IPS DF 6.9 (cell line): Measurements from ENCODE around the gene ILKAP.

Experiments used
- DNase-seq: peaks from one replicate; pipeline ENCODE4 v3.0.0-alpha.2; 2013; ENCODE audit warnings: low read depth, low spot score
- H3K27ac ChIP-seq: one replicate; pipeline ENCODE4 v1.5.1; 2013; ENCODE audit warnings: low read length, control low read depth
- H3K27me3 ChIP-seq: 2 replicates; pipeline ENCODE4 v1.6.1; 2013; ENCODE audit warnings: mild to moderate bottlenecking, low read length; ENCODE audit not compliant: control insufficient read depth, insufficient read depth
- H3K36me3 ChIP-seq: 2 replicates; pipeline ENCODE4 v1.6.1; 2013; ENCODE audit warnings: low read length; ENCODE audit not compliant: control insufficient read depth, insufficient read depth
- H3K4me1 ChIP-seq: 2 replicates; pipeline ENCODE4 v1.6.1; 2013; ENCODE audit warnings: low read length; ENCODE audit not compliant: control insufficient read depth, insufficient read depth
- H3K4me3 ChIP-seq: 2 replicates; pipeline ENCODE4 v1.5.1; 2013; ENCODE audit warnings: mild to moderate bottlenecking, low read length
- H3K9me3 ChIP-seq: 2 replicates; pipeline ENCODE4 v1.6.1; 2013; ENCODE audit warnings: low read length, inconsistent platforms; ENCODE audit not compliant: control insufficient read depth, insufficient read depth
- WGBS: extraction: QIAGEN DNeasy Blood & Tissue Kit; methylation state at CpG from one replicate; pipeline ENCODE4 v1.1.7; 2013; ENCODE audit warnings: mixed read lengths, missing lambda C conversion rate; ENCODE audit not compliant: insufficient read length, insufficient coverage; 5-methylcytosine and 5-hydroxymethylcytosine counted together

ILKAP gene

DNA sequence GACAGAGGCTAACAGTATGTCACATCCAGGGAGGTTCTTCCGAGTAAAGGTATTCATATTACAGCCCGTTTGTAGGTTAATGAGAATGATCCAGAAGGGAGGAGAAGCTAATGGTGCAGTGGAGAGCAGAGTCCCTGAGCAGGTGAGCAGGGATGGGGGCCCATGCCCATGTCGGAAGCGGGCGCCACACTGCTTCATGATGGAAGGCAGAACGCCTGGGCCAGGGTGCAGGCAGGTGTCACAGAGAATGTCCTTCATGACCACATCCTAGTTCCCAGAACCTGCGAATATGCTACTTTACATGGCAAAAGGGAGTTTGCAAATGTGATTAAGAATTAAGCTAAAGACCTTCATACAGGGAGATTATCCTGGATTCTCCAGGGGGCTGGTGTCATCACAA, 32.4 kb upstream of the ILKAP start:
- Histone ChIP-seq H3K9me3 (no peaks in the 10 kb centered on the region), H3K27ac (no peak overlapping the region), H3K27me3 (peaks cover 12% of the 10 kb centered on the region; the same call in 1 of the 2 replicates), H3K4me1 (peaks cover 1% of the 10 kb centered on the region), H3K4me3 (no peak overlapping the region), H3K36me3 (no peaks in the 10 kb centered on the region)
- no CpG with 5 or more reads among the region's 7 CpGs for WGBS
- DNase-seq = no peak

DNA sequence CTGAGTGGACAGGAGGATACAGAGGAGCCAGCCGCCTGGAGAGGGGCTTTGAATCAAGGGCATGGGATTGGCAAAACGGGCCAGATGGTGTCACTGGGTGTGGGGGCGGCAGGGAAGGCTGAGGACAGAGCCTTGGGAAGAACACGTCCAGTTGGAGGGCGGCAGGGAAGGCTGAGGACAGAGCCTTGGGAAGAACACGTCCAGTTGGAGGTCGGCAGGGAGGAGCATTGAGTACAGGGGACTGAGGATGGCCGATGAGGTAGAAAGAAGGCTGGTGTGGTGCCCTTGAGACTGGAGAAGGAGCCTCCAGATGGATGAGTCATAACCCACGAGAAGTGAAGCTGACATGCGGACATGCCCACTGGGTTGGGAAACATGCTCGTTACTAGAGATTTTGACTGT, 31.8 kb upstream of the ILKAP start:
- peaks cover 2% of the 10 kb centered on the region for H3K4me1 ChIP-seq
- H3K27me3 ChIP-seq = peaks cover 17% of the 10 kb centered on the region; the same call in 1 of the 2 replicates
- no peak for DNase-seq
- H3K4me3 ChIP-seq = no peak overlapping the region
- WGBS = no CpG with 5 or more reads among the region's 11 CpGs
- no peaks in the 10 kb centered on the region for H3K9me3 ChIP-seq
- H3K27ac ChIP-seq = no peak overlapping the region
- no peaks in the 10 kb centered on the region for H3K36me3 ChIP-seq

GRCh38 chr2:238233625-238234024, 30.1 kb upstream of the ILKAP start:
- H3K36me3 ChIP-seq = no peaks in the 10 kb centered on the region
- H3K4me1 ChIP-seq = peaks cover 2% of the 10 kb centered on the region; the same call in 1 of the 2 replicates
- H3K9me3 ChIP-seq = no peaks in the 10 kb centered on the region
- H3K27ac ChIP-seq = no peak overlapping the region
- no peak overlapping the region for H3K4me3 ChIP-seq
- WGBS = no CpG with 5 or more reads among the region's 12 CpGs
- no peak for DNase-seq
- peaks cover 17% of the 10 kb centered on the region; the same call in 1 of the 2 replicates for H3K27me3 ChIP-seq

DNA sequence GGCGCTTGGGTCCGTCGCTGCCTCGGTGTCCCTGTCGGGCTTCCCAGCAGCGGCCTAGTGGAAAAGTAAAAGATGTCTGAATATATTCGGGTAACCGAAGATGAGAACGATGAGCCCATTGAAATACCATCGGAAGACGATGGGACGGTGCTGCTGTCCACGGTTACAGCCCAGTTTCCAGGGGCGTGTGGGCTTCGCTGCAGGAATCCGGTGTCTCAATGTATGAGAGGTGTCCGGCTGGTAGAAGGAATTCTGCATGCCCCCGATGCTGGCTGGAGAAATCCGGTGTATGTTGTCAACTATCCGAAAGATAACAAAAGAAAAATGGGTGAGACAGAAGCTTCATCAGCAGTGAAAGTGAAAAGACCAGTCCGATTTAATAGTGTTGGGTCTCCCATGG, 28.3 kb upstream of the ILKAP start:
- no peak for DNase-seq
- Histone ChIP-seq H3K4me1 (peaks cover 2% of the 10 kb centered on the region; the same call in 1 of the 2 replicates), H3K27ac (no peak overlapping the region), H3K36me3 (no peaks in the 10 kb centered on the region), H3K27me3 (peaks cover 10% of the 10 kb centered on the region; the same call in 1 of the 2 replicates), H3K9me3 (no peaks in the 10 kb centered on the region), H3K4me3 (no peak overlapping the region)
- WGBS = no CpG with 5 or more reads among the region's 21 CpGs

DNA sequence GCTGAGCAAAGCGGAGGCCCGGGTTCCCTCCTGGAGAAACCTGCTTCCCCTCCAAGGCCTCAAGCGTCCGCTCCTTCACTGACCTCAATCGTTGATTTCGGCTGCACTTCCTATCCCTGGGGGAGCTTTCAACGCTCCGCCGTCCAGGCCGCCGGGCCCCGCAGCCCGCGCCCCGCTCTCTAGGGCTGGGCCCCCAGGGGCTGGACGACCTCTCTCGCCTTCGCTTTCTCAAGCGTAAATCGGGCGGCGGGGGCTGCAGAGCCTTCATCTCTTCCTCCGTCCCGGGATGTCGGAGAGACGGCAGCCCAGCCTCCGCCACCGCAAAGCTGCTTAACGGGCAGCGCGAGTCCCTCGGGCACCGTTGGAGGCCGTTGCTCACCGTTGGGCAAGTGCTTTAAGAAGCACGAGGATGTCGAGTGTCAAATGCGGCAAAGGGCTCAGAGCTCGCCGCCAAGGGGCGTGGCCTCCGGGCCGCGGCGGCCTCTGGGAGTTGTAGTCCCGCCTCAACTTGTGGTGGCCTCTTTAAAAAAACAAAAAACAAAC, 27.8 kb upstream of the ILKAP start:
- Histone ChIP-seq H3K27me3 (peaks cover 10% of the 10 kb centered on the region; the same call in 1 of the 2 replicates), H3K9me3 (no peaks in the 10 kb centered on the region), H3K4me1 (peaks cover 2% of the 10 kb centered on the region; the same call in 1 of the 2 replicates), H3K27ac (no peak overlapping the region), H3K4me3 (peak overlapping the region; percentile 34), H3K36me3 (no peaks in the 10 kb centered on the region)
- no peak for DNase-seq
- no CpG with 5 or more reads among the region's 46 CpGs for WGBS

GRCh38 chr2:238230699-238231098, 27.2 kb upstream of the ILKAP start:
- Histone ChIP-seq H3K9me3 (no peaks in the 10 kb centered on the region), H3K4me3 (peak overlapping the region; percentile 34; the same call in 1 of the 2 replicates), H3K27ac (no peak overlapping the region), H3K4me1 (peaks cover 2% of the 10 kb centered on the region; the same call in 1 of the 2 replicates), H3K36me3 (no peaks in the 10 kb centered on the region), H3K27me3 (peaks cover 10% of the 10 kb centered on the region; the same call in 1 of the 2 replicates)
- WGBS = no CpG with 5 or more reads among the region's 5 CpGs
- no peak for DNase-seq

GRCh38 chr2:238228700-238229099, 25.2 kb upstream of the ILKAP start:
- Histone ChIP-seq H3K36me3 (no peaks in the 10 kb centered on the region), H3K4me1 (peaks cover 2% of the 10 kb centered on the region; the same call in 1 of the 2 replicates), H3K4me3 (no peak overlapping the region), H3K27ac (no peak overlapping the region), H3K27me3 (peaks cover 7% of the 10 kb centered on the region; the same call in 1 of the 2 replicates), H3K9me3 (no peaks in the 10 kb centered on the region)
- no peak for DNase-seq
- WGBS = no CpG with 5 or more reads among the region's 4 CpGs

DNA sequence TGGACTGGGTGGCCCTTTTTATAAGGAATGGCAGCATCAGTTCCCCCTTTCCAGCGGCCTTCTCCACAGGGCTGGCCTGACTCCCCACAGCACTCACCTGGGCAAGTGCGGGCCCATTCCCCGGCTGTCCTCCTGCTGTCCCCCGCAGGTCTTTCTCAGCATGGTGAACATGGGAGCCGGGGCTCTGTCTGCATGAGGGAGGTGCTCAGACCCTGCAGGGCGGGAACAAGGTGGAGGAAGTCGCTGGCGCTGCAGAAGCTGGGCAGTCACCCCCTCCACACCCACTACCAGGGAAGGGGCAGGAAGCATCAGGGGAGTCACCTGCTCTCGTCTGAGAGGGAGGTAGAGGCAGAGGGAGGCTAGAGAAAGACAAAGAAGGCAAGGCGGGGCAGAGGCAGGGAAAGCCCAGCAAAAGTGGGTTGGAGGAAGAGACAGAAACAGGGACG, 24.1 kb upstream of the ILKAP start:
- H3K36me3 ChIP-seq = no peaks in the 10 kb centered on the region
- DNase-seq = no peak
- WGBS = no CpG with 5 or more reads among the region's 11 CpGs
- H3K27ac ChIP-seq = no peak overlapping the region
- H3K9me3 ChIP-seq = no peaks in the 10 kb centered on the region
- H3K27me3 ChIP-seq = peaks cover 7% of the 10 kb centered on the region; the same call in 1 of the 2 replicates
- H3K4me1 ChIP-seq = peaks cover 2% of the 10 kb centered on the region; the same call in 1 of the 2 replicates
- no peak overlapping the region for H3K4me3 ChIP-seq

DNA sequence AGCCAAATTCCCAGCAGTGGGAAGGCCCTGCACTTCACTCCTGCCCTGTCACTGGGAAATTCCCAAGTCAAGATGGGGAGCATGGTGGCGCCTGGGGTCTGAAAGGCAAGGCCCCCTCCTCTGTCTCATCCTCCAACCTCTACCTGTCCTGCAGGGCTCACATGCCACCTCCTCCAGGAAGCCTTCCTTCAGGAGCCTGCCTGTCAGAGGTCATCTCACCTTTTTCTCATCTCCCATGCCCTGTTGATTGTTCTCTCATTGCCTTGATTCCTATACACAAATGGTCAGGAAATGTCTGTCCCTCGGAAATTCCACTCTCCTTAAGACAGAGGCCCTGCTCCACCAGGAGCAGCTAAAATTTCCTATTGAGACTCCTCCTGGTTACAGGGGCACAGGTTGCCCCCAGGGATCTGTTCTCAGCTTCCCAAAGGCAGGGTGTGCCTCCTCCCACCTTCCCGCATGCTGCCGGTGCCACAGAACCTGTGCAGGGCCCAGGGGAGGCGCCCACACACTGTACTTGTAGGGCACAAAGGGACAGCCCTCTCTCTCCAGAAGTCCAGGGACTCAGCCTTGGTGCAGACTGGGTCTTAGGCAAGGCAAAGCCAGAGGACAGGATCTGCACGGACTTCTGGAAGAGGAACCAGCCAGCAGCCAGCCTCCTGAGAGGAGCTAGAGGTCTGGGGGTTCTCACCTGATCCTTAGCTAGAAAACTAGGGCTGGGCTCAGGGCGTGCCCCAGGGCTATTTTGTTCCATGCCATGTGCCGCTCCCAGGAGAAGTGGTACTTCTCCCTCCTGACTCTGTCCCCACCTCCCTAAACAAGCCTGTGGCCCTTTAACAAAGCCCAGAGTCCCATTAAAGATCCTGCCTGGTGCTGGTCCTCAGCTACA, 23.4 kb upstream of the ILKAP start:
- Histone ChIP-seq H3K4me3 (no peak overlapping the region), H3K4me1 (peaks cover 2% of the 10 kb centered on the region; the same call in 1 of the 2 replicates), H3K9me3 (no peaks in the 10 kb centered on the region), H3K27me3 (peaks cover 7% of the 10 kb centered on the region; the same call in 1 of the 2 replicates), H3K27ac (no peak overlapping the region), H3K36me3 (no peaks in the 10 kb centered on the region)
- WGBS = no CpG with 5 or more reads among the region's 8 CpGs
- DNase-seq = no peak

GRCh38 chr2:238225911-238226697, 22.6 kb upstream of the ILKAP start:
- DNase-seq = no peak
- no peak overlapping the region for H3K27ac ChIP-seq
- peaks cover 2% of the 10 kb centered on the region for H3K4me1 ChIP-seq
- no peaks in the 10 kb centered on the region for H3K36me3 ChIP-seq
- H3K9me3 ChIP-seq = no peaks in the 10 kb centered on the region
- no peak overlapping the region for H3K4me3 ChIP-seq
- H3K27me3 ChIP-seq = peaks cover 7% of the 10 kb centered on the region; the same call in 1 of the 2 replicates
- WGBS = no CpG with 5 or more reads among the region's 38 CpGs
